NCI-H510A (cell line): ENCODE results near the gene ALDH3B1.

Experiments
- DNase-seq: peaks from one replicate; lab custom pipeline; 2025; lab: John Stamatoyannopoulos, UW

The ALDH3B1 gene

GRCh38 chr11:68044898-68045351 lies 34.8 kb downstream of the ALDH3B1 start:
- DNase-seq, result no peak

- DNase-seq, result no peak
Observed at GRCh38 chr11:68047437-68048290, 37.5 kb downstream of the ALDH3B1 start.

- no peak for DNase-seq
Observed at GRCh38 chr11:68048681-68049508, 38.8 kb downstream of the ALDH3B1 start.

GRCh38 chr11:68049509-68050370 lies 39.6 kb downstream of the ALDH3B1 start:
- no peak for DNase-seq

- DNase-seq, result no peak
Observed at GRCh38 chr11:68050371-68050841, 40.3 kb downstream of the ALDH3B1 start.

- DNase-seq, result no peak
Observed at GRCh38 chr11:68051191-68052136, 41.3 kb downstream of the ALDH3B1 start.

GRCh38 chr11:68052137-68052873 lies 42.2 kb downstream of the ALDH3B1 start:
- no peak for DNase-seq

- no peak for DNase-seq
Observed at GRCh38 chr11:68053117-68053516, 43.0 kb downstream of the ALDH3B1 start.

- no peak for DNase-seq
Observed at GRCh38 chr11:68053981-68054812, 44.1 kb downstream of the ALDH3B1 start.

- DNase-seq, result no peak
Observed at GRCh38 chr11:68056317-68057285, 46.5 kb downstream of the ALDH3B1 start.

GRCh38 chr11:68057807-68058206 lies 47.7 kb downstream of the ALDH3B1 start:
- DNase-seq, result no peak

GRCh38 chr11:68061508-68061907 lies 51.4 kb downstream of the ALDH3B1 start:
- DNase-seq, result no peak

GRCh38 chr11:68064926-68065325 lies 54.8 kb downstream of the ALDH3B1 start:
- no peak for DNase-seq

- DNase-seq, result no peak
Observed at GRCh38 chr11:68065841-68066240, 55.7 kb downstream of the ALDH3B1 start.

GRCh38 chr11:68066742-68067141 lies 56.6 kb downstream of the ALDH3B1 start:
- DNase-seq, result no peak

- no peak for DNase-seq
Observed at GRCh38 chr11:68067991-68068390, 57.9 kb downstream of the ALDH3B1 start.

GRCh38 chr11:68071281-68072048 lies 61.3 kb downstream of the ALDH3B1 start:
- DNase-seq, result no peak
